ENCODE results near the gene EML1. TPM values are rescaled to one million over a fixed set of nuclear protein-coding genes. Genes with fewer than 3 reads are reported as not detected.

The EML1 gene
- total RNA-seq, 2 experiments from 2014 or later, result not detected

GRCh38 chr14:99751539-99752485 lies 41.4 kb upstream of the EML1 start:
- Mint-ChIP-seq H3K27me3 (peaks cover 28% of the 10 kb centered on the region), H3K36me3 (ENCODE audit: low read depth) (no peaks in the 10 kb centered on the region), H3K27ac (no peak overlapping the region), H3K4me1 (peaks cover 11% of the 10 kb centered on the region), H3K9me3 (no peaks in the 10 kb centered on the region), H3K4me3 (no peak overlapping the region)
- no peak for DNase-seq
- POLR2A ChIA-PET, result interaction anchor here (0.8 kb wide), 1 partner anchor 18 kb away, joined by 3 read pairs; no protein-coding TSS in a partner anchor
- CTCF ChIA-PET, result interaction anchor here (0.9 kb wide), 1 partner anchor 141 kb away, joined by 3 read pairs; no protein-coding TSS in a partner anchor

- ChIA-PET POLR2A (interaction anchor here (0.8 kb wide), 1 partner anchor 19 kb away, joined by 3 read pairs; no protein-coding TSS in a partner anchor), CTCF (no interaction called here)
- H3K27me3 Mint-ChIP-seq, result peaks cover 28% of the 10 kb centered on the region
- H3K4me3 Mint-ChIP-seq, result no peak overlapping the region
- H3K9me3 Mint-ChIP-seq, result no peaks in the 10 kb centered on the region
- no peak overlapping the region for H3K27ac Mint-ChIP-seq
- H3K4me1 Mint-ChIP-seq, result peaks cover 8% of the 10 kb centered on the region
- no peaks in the 10 kb centered on the region for H3K36me3 Mint-ChIP-seq (ENCODE audit: low read depth)
- no peak for DNase-seq
Measured at GRCh38 chr14:99752486-99753121, 40.6 kb upstream of the EML1 start.

GRCh38 chr14:99753225-99754140 lies 39.7 kb upstream of the EML1 start:
- ChIA-PET POLR2A (no interaction called here), CTCF (no interaction called here)
- Mint-ChIP-seq H3K4me3 (no peak overlapping the region), H3K36me3 (ENCODE audit: low read depth) (no peaks in the 10 kb centered on the region), H3K9me3 (no peaks in the 10 kb centered on the region), H3K4me1 (peaks cover 8% of the 10 kb centered on the region), H3K27me3 (peaks cover 28% of the 10 kb centered on the region), H3K27ac (no peak overlapping the region)
- DNase-seq, result no peak

GRCh38 chr14:99754141-99755067 lies 38.8 kb upstream of the EML1 start:
- H3K4me3 Mint-ChIP-seq, result no peak overlapping the region
- no peak overlapping the region for H3K27ac Mint-ChIP-seq
- ChIA-PET CTCF (interaction anchor here (1.5 kb wide), 1 partner anchor 24 kb away, joined by 4 read pairs; no protein-coding TSS in a partner anchor), POLR2A (no interaction called here)
- H3K9me3 Mint-ChIP-seq, result no peaks in the 10 kb centered on the region
- peaks cover 8% of the 10 kb centered on the region for H3K4me1 Mint-ChIP-seq
- H3K27me3 Mint-ChIP-seq, result peaks cover 28% of the 10 kb centered on the region
- no peaks in the 10 kb centered on the region for H3K36me3 Mint-ChIP-seq (ENCODE audit: low read depth)
- no peak for DNase-seq

- no peaks in the 10 kb centered on the region for H3K9me3 Mint-ChIP-seq
- H3K36me3 Mint-ChIP-seq (ENCODE audit: low read depth), result no peaks in the 10 kb centered on the region
- H3K27me3 Mint-ChIP-seq, result peaks cover 28% of the 10 kb centered on the region
- peaks cover 8% of the 10 kb centered on the region for H3K4me1 Mint-ChIP-seq
- CTCF ChIA-PET, result interaction anchor here (1.5 kb wide), 1 partner anchor 25 kb away, joined by 4 read pairs; no protein-coding TSS in a partner anchor
- POLR2A ChIA-PET, result no interaction called here
- no peak overlapping the region for H3K4me3 Mint-ChIP-seq
- DNase-seq, result no peak
- H3K27ac Mint-ChIP-seq, result no peak overlapping the region
Measured at GRCh38 chr14:99755068-99755405, 38.2 kb upstream of the EML1 start.

GRCh38 chr14:99755629-99756603 lies 37.3 kb upstream of the EML1 start:
- Mint-ChIP-seq H3K36me3 (ENCODE audit: low read depth) (no peaks in the 10 kb centered on the region), H3K27me3 (peaks cover 28% of the 10 kb centered on the region), H3K4me3 (no peak overlapping the region), H3K9me3 (no peaks in the 10 kb centered on the region), H3K4me1 (peaks cover 8% of the 10 kb centered on the region), H3K27ac (no peak overlapping the region)
- CTCF ChIA-PET, result interaction anchor here (1.5 kb wide), 1 partner anchor 25 kb away, joined by 4 read pairs; no protein-coding TSS in a partner anchor
- no peak for DNase-seq
- POLR2A ChIA-PET, result no interaction called here

- Mint-ChIP-seq H3K27ac (no peak overlapping the region), H3K27me3 (peaks cover 20% of the 10 kb centered on the region), H3K9me3 (no peaks in the 10 kb centered on the region), H3K4me3 (no peak overlapping the region), H3K4me1 (peaks cover 8% of the 10 kb centered on the region), H3K36me3 (ENCODE audit: low read depth) (no peaks in the 10 kb centered on the region)
- no peak for DNase-seq
- ChIA-PET POLR2A (no interaction called here), CTCF (no interaction called here)
Measured at GRCh38 chr14:99756796-99757195, 36.4 kb upstream of the EML1 start.

- no peak overlapping the region for H3K4me3 Mint-ChIP-seq
- CTCF ChIA-PET, result interaction anchor here (1.4 kb wide), 1 partner anchor 8 kb away, joined by 3 read pairs; no protein-coding TSS in a partner anchor
Measured at GRCh38 chr14:99757331-99758070, 35.7 kb upstream of the EML1 start.

GRCh38 chr14:99758121-99758821 lies 34.9 kb upstream of the EML1 start:
- POLR2A ChIA-PET, result no interaction called here
- peaks cover 18% of the 10 kb centered on the region for H3K27me3 Mint-ChIP-seq
- no peak overlapping the region for H3K27ac Mint-ChIP-seq
- no peak for DNase-seq
- H3K4me1 Mint-ChIP-seq, result peaks cover 5% of the 10 kb centered on the region
- CTCF ChIA-PET, result interaction anchor here (1.4 kb wide), 1 partner anchor 9 kb away, joined by 3 read pairs; no protein-coding TSS in a partner anchor
- H3K36me3 Mint-ChIP-seq (ENCODE audit: low read depth), result no peaks in the 10 kb centered on the region
- no peaks in the 10 kb centered on the region for H3K9me3 Mint-ChIP-seq
- no peak overlapping the region for H3K4me3 Mint-ChIP-seq

More at GRCh38 chr14:99757331-99758070, 35.7 kb upstream of the EML1 start:
- Mint-ChIP-seq H3K9me3 (no peaks in the 10 kb centered on the region), H3K27me3 (peaks cover 14% of the 10 kb centered on the region), H3K36me3 (ENCODE audit: low read depth) (no peaks in the 10 kb centered on the region), H3K27ac (no peak overlapping the region), H3K4me1 (peaks cover 8% of the 10 kb centered on the region)
- DNase-seq, result no peak
- POLR2A ChIA-PET, result no interaction called here

GRCh38 chr14:99758872-99759545 lies 34.2 kb upstream of the EML1 start:
- Mint-ChIP-seq H3K4me3 (no peak overlapping the region), H3K27me3 (peaks cover 10% of the 10 kb centered on the region), H3K9me3 (no peaks in the 10 kb centered on the region), H3K4me1 (no peaks in the 10 kb centered on the region), H3K36me3 (ENCODE audit: low read depth) (no peaks in the 10 kb centered on the region), H3K27ac (no peak overlapping the region)
- POLR2A ChIA-PET, result no interaction called here
- CTCF ChIA-PET, result interaction anchor here (1.4 kb wide), 1 partner anchor 9 kb away, joined by 3 read pairs; no protein-coding TSS in a partner anchor
- DNase-seq, result no peak

Data from activated CD4-positive, alpha-beta memory T cell treated with anti-CD3 and anti-CD28 coated beads, Interleukin-2, amount 10 ng/mL, durations not matched to agents 7 days and 5 days (primary cell).